Endodermal cell (in vitro differentiated cells): Measurements from ENCODE around the gene CACNG1. TPM values are rescaled to one million over a fixed set of nuclear protein-coding genes. Genes with fewer than 3 reads are reported as not detected.

Experiments
- DNase-seq: peaks from one replicate; pipeline ENCODE4 v3.0.0-alpha.2; 2017
- H3K27ac ChIP-seq: 2 replicates; pipeline ENCODE4 v1.5.1; 2013; ENCODE audit warnings: mild to moderate bottlenecking, low read depth, low read length, moderate library complexity
- H3K27me3 ChIP-seq: 2 replicates; pipeline ENCODE4 v1.6.1; 2013; ENCODE audit warnings: mild to moderate bottlenecking, low read length, moderate library complexity; ENCODE audit not compliant: insufficient read depth, control insufficient read depth, poor library complexity, severe bottlenecking
- H3K36me3 ChIP-seq: 2 replicates; pipeline ENCODE4 v1.7.0; 2013; ENCODE audit warnings: mild to moderate bottlenecking, low read length, moderate library complexity; ENCODE audit not compliant: control insufficient read depth, insufficient read depth
- H3K4me1 ChIP-seq: one replicate; pipeline ENCODE4 v1.7.0; 2013; ENCODE audit warnings: low read length; ENCODE audit not compliant: control insufficient read depth, insufficient read depth
- H3K4me3 ChIP-seq: 2 replicates; pipeline ENCODE4 v1.5.1; 2013; ENCODE audit warnings: mild to moderate bottlenecking, low read length, moderate library complexity
- H3K9ac ChIP-seq: 2 replicates; pipeline ENCODE4 v1.6.1; 2013; ENCODE audit warnings: mild to moderate bottlenecking, low read length, moderate library complexity; ENCODE audit not compliant: poor library complexity, severe bottlenecking; ENCODE audit errors: extremely low read depth
- H3K9me3 ChIP-seq: 2 replicates; pipeline ENCODE4 v1.6.1; 2013; ENCODE audit warnings: mild to moderate bottlenecking, low read length, moderate library complexity; ENCODE audit not compliant: control insufficient read depth
- H3K27ac Mint-ChIP-seq: 2 replicates; pipeline ENCODE4 v1.8.0; 2020; ENCODE audit warnings: mixed read lengths
- H3K27me3 Mint-ChIP-seq: 2 replicates; pipeline ENCODE4 v1.8.0; 2021; ENCODE audit warnings: mild to moderate bottlenecking, mixed read lengths; ENCODE audit not compliant: insufficient read depth
- H3K36me3 Mint-ChIP-seq: 2 replicates; pipeline ENCODE4 v1.8.0; 2020; ENCODE audit warnings: low read depth, mixed read lengths
- H3K4me1 Mint-ChIP-seq: 2 replicates; pipeline ENCODE4 v1.8.0; 2020; ENCODE audit warnings: mixed read lengths
- H3K4me3 Mint-ChIP-seq: 2 replicates; pipeline ENCODE4 v1.8.0; 2020; ENCODE audit warnings: mild to moderate bottlenecking, moderate library complexity, mixed read lengths
- H3K9me3 Mint-ChIP-seq: 2 replicates; pipeline ENCODE4 v1.8.0; 2020; ENCODE audit warnings: mild to moderate bottlenecking, mixed read lengths
- WGBS, 2 experiments: methylation state at CpG; one replicate each; pipeline versions ENCODE4 v1.1.5 to v1.1.7; 2013; ENCODE audit warnings: missing lambda C conversion rate in 2 of 2, mixed read lengths in 1 of 2; ENCODE audit not compliant: insufficient coverage in 1 of 2, insufficient read length in 1 of 2; 5-methylcytosine and 5-hydroxymethylcytosine counted together
- total RNA-seq, 2 donors: library from RNA; stranded (reverse); fragmentation: NEBNext Ultra II Directional in 1 of 2; extraction: Animal tissue kit (Norgen Biotek cat#: 25700) in 1 of 2; gene quantifications; 2 replicates in 1 of 2; 3 replicates in 1 of 2; pipeline ENCODE4 v1.2.1, GENCODE V29; 2021
- TF ChIP-seq, protein P1 (sequence below): fragments of 200-600 bp; sonication (generic); conservative IDR thresholded peaks from 2 replicates; pipeline ENCODE4 v1.5.0; 2021; ENCODE audit warnings: antibody characterized with exemption, mild to moderate bottlenecking

CACNG1 gene
- total RNA-seq, 2 donors from 2014 or later: not detected

DNA sequence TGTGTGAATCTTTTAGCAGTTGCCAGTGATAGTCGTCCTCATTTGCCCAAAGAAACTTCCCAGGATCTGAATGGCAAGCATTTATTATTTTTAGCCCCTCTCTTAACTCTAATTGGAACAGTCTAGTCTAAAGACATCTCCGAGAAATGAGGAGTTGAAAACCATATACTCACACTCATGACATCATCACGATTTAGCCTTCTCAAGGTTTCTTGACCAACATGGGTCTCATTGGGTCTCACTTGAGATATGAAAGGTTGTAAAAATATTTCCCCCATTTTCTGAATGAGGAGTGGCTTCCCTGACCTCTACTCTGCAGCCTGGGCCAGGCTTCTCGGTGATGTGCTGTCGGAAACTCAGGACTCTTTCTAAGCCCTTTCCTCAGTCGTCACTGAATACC lies 37.1 kb upstream of the CACNG1 start:
- no peak overlapping the region for H3K27ac ChIP-seq
- TF ChIP-seq, protein P1, sequence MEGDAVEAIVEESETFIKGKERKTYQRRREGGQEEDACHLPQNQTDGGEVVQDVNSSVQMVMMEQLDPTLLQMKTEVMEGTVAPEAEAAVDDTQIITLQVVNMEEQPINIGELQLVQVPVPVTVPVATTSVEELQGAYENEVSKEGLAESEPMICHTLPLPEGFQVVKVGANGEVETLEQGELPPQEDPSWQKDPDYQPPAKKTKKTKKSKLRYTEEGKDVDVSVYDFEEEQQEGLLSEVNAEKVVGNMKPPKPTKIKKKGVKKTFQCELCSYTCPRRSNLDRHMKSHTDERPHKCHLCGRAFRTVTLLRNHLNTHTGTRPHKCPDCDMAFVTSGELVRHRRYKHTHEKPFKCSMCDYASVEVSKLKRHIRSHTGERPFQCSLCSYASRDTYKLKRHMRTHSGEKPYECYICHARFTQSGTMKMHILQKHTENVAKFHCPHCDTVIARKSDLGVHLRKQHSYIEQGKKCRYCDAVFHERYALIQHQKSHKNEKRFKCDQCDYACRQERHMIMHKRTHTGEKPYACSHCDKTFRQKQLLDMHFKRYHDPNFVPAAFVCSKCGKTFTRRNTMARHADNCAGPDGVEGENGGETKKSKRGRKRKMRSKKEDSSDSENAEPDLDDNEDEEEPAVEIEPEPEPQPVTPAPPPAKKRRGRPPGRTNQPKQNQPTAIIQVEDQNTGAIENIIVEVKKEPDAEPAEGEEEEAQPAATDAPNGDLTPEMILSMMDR: no peak
- DNase-seq: no peak
- no peaks in the 10 kb centered on the region for H3K27me3 ChIP-seq
- 83 to 85% methylated on average over 5 to 6 of the region's 6 CpGs for WGBS, 2 experiments
- H3K4me1 ChIP-seq: no peaks in the 10 kb centered on the region
- H3K36me3 Mint-ChIP-seq: no peaks in the 10 kb centered on the region
- H3K9me3 Mint-ChIP-seq: no peaks in the 10 kb centered on the region
- no peaks in the 10 kb centered on the region for H3K36me3 ChIP-seq
- no peak overlapping the region for H3K4me3 Mint-ChIP-seq
- H3K27me3 Mint-ChIP-seq: peaks cover 3% of the 10 kb centered on the region
- H3K9ac ChIP-seq: no peak overlapping the region
- peaks cover 5% of the 10 kb centered on the region for H3K4me1 Mint-ChIP-seq
- H3K27ac Mint-ChIP-seq: no peak overlapping the region
- H3K9me3 ChIP-seq: no peaks in the 10 kb centered on the region
- H3K4me3 ChIP-seq: no peak overlapping the region

DNA sequence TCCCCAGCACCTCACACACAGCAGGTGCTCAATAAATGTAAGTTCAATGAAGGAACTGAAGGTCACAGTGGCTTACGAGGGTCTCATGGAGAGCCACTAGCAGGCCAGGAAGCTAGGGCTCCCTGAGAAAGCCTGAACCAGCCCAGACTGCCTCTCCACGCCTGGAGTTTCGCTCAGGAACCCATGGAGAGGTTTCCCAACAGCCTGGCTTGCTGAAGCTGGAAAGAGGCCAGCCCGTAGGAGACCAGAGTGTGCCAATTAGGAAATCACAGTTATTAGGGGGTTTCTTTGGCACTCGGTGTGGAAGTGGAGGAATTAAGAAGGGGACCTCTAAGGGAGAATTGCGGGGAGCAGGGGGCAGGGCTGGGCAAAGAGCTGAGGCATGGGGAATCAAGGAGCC lies 36.3 kb upstream of the CACNG1 start:
- H3K4me1 Mint-ChIP-seq: peaks cover 5% of the 10 kb centered on the region
- no peaks in the 10 kb centered on the region for H3K9me3 Mint-ChIP-seq
- H3K27me3 Mint-ChIP-seq: peaks cover 3% of the 10 kb centered on the region
- H3K27ac Mint-ChIP-seq: no peak overlapping the region
- Histone ChIP-seq H3K4me1 (no peaks in the 10 kb centered on the region), H3K27ac (no peak overlapping the region), H3K27me3 (no peaks in the 10 kb centered on the region), H3K9me3 (no peaks in the 10 kb centered on the region), H3K36me3 (no peaks in the 10 kb centered on the region), H3K9ac (no peak overlapping the region), H3K4me3 (no peak overlapping the region)
- H3K36me3 Mint-ChIP-seq: no peaks in the 10 kb centered on the region
- 91% methylated on average over 6 of the region's 6 CpGs for WGBS, 2 experiments
- no peak for DNase-seq
- TF ChIP-seq, protein P1: no peak
- H3K4me3 Mint-ChIP-seq: no peak overlapping the region

DNA sequence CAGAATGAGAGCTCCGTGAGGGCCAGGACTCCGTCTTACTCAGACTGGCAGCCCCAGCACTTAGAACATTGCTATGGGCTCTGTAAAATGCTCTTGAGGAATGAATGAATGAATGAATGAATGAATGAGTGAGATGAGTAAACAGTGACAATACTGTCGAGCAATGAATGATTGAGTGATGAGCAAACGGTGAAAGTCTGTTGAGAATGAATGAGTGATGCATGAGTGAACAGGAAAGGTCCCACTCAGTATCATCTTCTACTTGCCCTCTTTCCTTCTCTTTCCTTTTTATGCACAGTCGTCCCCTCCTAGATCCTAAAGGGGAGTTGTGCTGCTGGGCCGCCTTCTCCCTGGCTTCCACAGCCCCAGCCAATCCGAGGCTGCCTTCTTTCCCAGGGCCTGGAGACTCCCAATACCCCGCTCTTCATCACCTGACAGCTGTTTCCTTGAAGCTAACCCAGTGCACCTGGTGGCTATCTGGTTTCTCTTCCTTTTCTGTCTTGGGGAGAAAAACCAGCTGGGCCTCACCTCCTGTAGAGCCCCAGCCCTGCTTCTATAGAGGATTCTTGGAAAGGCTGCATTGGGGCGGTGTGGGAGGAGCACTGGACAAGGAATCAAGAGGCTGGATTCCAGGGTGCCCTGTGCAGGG lies 32.7 kb upstream of the CACNG1 start:
- no peak for DNase-seq
- no peak overlapping the region for H3K27ac Mint-ChIP-seq
- WGBS, 2 experiments: 86 to 89% methylated on average over 6 to 9 of the region's 9 CpGs
- no peaks in the 10 kb centered on the region for H3K27me3 ChIP-seq
- H3K9ac ChIP-seq: no peak overlapping the region
- no peaks in the 10 kb centered on the region for H3K4me1 ChIP-seq
- H3K4me3 Mint-ChIP-seq: no peak overlapping the region
- no peaks in the 10 kb centered on the region for H3K9me3 Mint-ChIP-seq
- H3K9me3 ChIP-seq: no peaks in the 10 kb centered on the region
- no peak overlapping the region for H3K27ac ChIP-seq
- TF ChIP-seq, protein P1: no peak
- H3K36me3 ChIP-seq: no peaks in the 10 kb centered on the region
- H3K4me3 ChIP-seq: no peak overlapping the region
- H3K36me3 Mint-ChIP-seq: no peaks in the 10 kb centered on the region
- no peaks in the 10 kb centered on the region for H3K4me1 Mint-ChIP-seq
- H3K27me3 Mint-ChIP-seq: peaks cover 3% of the 10 kb centered on the region
